ENCODE results near the gene KCNIP4. TPM values are rescaled to one million over a fixed set of nuclear protein-coding genes. Genes with fewer than 3 reads are reported as not detected.

KCNIP4 gene
- total and polyA plus RNA-seq, 2 donors (not counting 3 experiments of a cell fraction or from before 2014, with no cell fraction given), result not detected

- peak overlapping the region; percentile 26 for H2AFZ ChIP-seq (ENCODE audit: low read depth, low read length)
- POLR2A ChIA-PET, result no interaction called here
- CTCF ChIA-PET, result interaction anchor here (1.2 to 1.5 kb wide), 2 partner anchors 8 to 238 kb away, joined by 3 to 6 read pairs; no protein-coding TSS in a partner anchor
Measured at GRCh38 chr4:21011106-21011505, 937.5 kb downstream of the KCNIP4 start.

DNA sequence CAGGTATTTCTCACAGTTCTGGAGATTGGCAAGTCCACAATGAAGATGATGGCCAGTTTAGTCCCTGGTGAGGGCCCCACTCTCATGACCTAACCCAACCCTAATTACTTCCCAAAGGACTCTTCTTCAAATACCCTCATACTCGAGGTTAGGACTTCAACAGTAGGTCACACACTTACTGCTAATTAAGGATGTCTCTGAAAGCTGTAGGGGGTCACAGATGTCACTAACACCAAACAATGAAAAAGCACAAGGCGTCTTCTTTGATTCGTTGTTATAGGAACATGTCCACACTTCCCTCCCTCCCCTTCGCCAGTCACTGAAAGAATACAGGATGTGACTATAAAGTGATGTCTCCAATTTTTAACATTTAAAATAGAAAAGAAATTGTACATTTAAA, 938.6 kb downstream of the KCNIP4 start:
- Histone ChIP-seq H3K27ac (ENCODE audit: insufficient read depth, low read depth, low read length) (no peak overlapping the region), H3K36me3 (ENCODE audit: control insufficient read depth in 2 of 2, extremely low read depth in 1 of 2, insufficient read depth in 2 of 2, low read length in 2 of 2) (no peaks in the 10 kb centered on the region), H3K27me3 (ENCODE audit: control insufficient read depth in 2 of 2, insufficient read depth in 2 of 2, low read length in 2 of 2) (no peaks in the 10 kb centered on the region), H3K79me2 (ENCODE audit: control insufficient read depth, insufficient read depth, low read length) (no peaks in the 10 kb centered on the region), H3K9ac (replicated peaks; ENCODE audit: extremely low read depth, insufficient read depth, low read length) (no peak overlapping the region), H4K20me1 (replicated peaks; ENCODE audit: control insufficient read depth, extremely low read depth, insufficient read depth, low read length) (no peaks in the 10 kb centered on the region), H2AFZ (ENCODE audit: low read depth, low read length) (peak overlapping the region; percentile 6), H3K4me3 (replicated peaks in 1 of 3; ENCODE audit: insufficient read depth in 1 of 3, low read depth in 1 of 3, low read length in 3 of 3) (no peak overlapping the region), H3K9me3 (replicated peaks; ENCODE audit: control insufficient read depth, insufficient read depth, low read length) (no peaks in the 10 kb centered on the region), H3K4me1 (ENCODE audit: control insufficient read depth, extremely low read depth, insufficient read depth, low read length) (peaks cover 31% of the 10 kb centered on the region), H3K4me2 (ENCODE audit: insufficient read depth, low read length) (no peak overlapping the region), H3K9me1 (replicated peaks; ENCODE audit: control insufficient read depth, extremely low read depth, insufficient read depth, low read length) (no peaks in the 10 kb centered on the region)
- dilution Hi-C loops (cut with MboI; ENCODE audit: extremely low pct_ligation_motif_present, low sequenced_read_pairs) (no loop called here), intact Hi-C loops (cut with micrococcal nuclease) (no loop called here)
- POLR2A ChIA-PET, result no interaction called here
- FAIRE-seq (no peak), DNase-seq (ENCODE audit: low read depth, low spot score) (no peak)
- BruUV-seq (replicated peaks), result no TSS peak
- TF ChIP-seq MYC (IDR thresholded peaks at IDR 0.05; ENCODE audit: low read depth, low read length), result no peak
- no peak for TF ChIP-seq POLR2A (IDR thresholded peaks at IDR 0.05; ENCODE audit: low read depth, low read length)
- TF ChIP-seq CTCF (IDR thresholded peaks at IDR 0.05; ENCODE audit: extremely low read depth in 1 of 2, insufficient read depth in 1 of 2, low read depth in 1 of 2, low read length in 2 of 2), result no peak
- TF ChIP-seq JUN (IDR thresholded peaks at IDR 0.05; ENCODE audit: borderline replicate concordance, insufficient read depth, insufficient read length, low read depth), result no peak
- no peak for TF ChIP-seq FOS (IDR thresholded peaks at IDR 0.05; ENCODE audit: borderline replicate concordance, insufficient read depth, low read length)
- TF ChIP-seq, protein P1, sequence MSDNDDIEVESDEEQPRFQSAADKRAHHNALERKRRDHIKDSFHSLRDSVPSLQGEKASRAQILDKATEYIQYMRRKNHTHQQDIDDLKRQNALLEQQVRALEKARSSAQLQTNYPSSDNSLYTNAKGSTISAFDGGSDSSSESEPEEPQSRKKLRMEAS (IDR thresholded peaks at IDR 0.05; ENCODE audit: insufficient read depth, insufficient read length), result no peak
- no peak for TF ChIP-seq EZH2 (IDR thresholded peaks at IDR 0.05; ENCODE audit: borderline replicate concordance, low read depth, low read length, severe bottlenecking)
- TF ChIP-seq POLR2AphosphoS5 (IDR thresholded peaks at IDR 0.05; ENCODE audit: insufficient read depth, low read depth, low read length), result no peak
- TF ChIP-seq GATA2 (IDR thresholded peaks at IDR 0.05; ENCODE audit: insufficient read depth, insufficient read length, low read depth, low read length), result no peak
- CTCF ChIA-PET, result no interaction called here

More at GRCh38 chr4:21011106-21011505, 937.5 kb downstream of the KCNIP4 start:
- no TSS peak for BruUV-seq (replicated peaks)
- peak overlapping the region; percentile 89 for H3K27ac ChIP-seq (ENCODE audit: insufficient read depth, low read depth, low read length)
- H3K36me3 ChIP-seq (ENCODE audit: control insufficient read depth in 2 of 2, extremely low read depth in 1 of 2, insufficient read depth in 2 of 2, low read length in 2 of 2), result no peaks in the 10 kb centered on the region
- no peaks in the 10 kb centered on the region for H3K9me3 ChIP-seq (replicated peaks; ENCODE audit: control insufficient read depth, insufficient read depth, low read length)
- H3K4me3 ChIP-seq (replicated peaks in 1 of 3; ENCODE audit: insufficient read depth in 1 of 3, low read depth in 1 of 3, low read length in 3 of 3), result no peak overlapping the region
- intact Hi-C loops (cut with micrococcal nuclease) (no loop called here), dilution Hi-C loops (cut with MboI; ENCODE audit: extremely low pct_ligation_motif_present, low sequenced_read_pairs) (no loop called here)
- H3K9ac ChIP-seq (replicated peaks; ENCODE audit: extremely low read depth, insufficient read depth, low read length), result no peak overlapping the region
- H3K4me1 ChIP-seq (ENCODE audit: control insufficient read depth, extremely low read depth, insufficient read depth, low read length), result peaks cover 31% of the 10 kb centered on the region
- no peaks in the 10 kb centered on the region for H4K20me1 ChIP-seq (replicated peaks; ENCODE audit: control insufficient read depth, extremely low read depth, insufficient read depth, low read length)
- no peaks in the 10 kb centered on the region for H3K9me1 ChIP-seq (replicated peaks; ENCODE audit: control insufficient read depth, extremely low read depth, insufficient read depth, low read length)
- no peaks in the 10 kb centered on the region for H3K27me3 ChIP-seq (ENCODE audit: control insufficient read depth in 2 of 2, insufficient read depth in 2 of 2, low read length in 2 of 2)
- TF ChIP-seq FOS (IDR thresholded peaks at IDR 0.05; ENCODE audit: borderline replicate concordance, insufficient read depth, low read length) (peak; percentile 36), EZH2 (IDR thresholded peaks at IDR 0.05; ENCODE audit: borderline replicate concordance, low read depth, low read length, severe bottlenecking) (no peak)
- FAIRE-seq (peak; percentile 83), DNase-seq (ENCODE audit: low read depth, low spot score) (peak; percentile 59)
- H3K79me2 ChIP-seq (ENCODE audit: control insufficient read depth, insufficient read depth, low read length), result no peaks in the 10 kb centered on the region
- H3K4me2 ChIP-seq (ENCODE audit: insufficient read depth, low read length), result no peak overlapping the region

Measured in endothelial cell of umbilical vein (primary cell).